Left kidney (tissue), 2 donors: ENCODE results near the gene TSBP1. TPM values are rescaled to one million over a fixed set of nuclear protein-coding genes. Genes with fewer than 3 reads are reported as not detected.
"Not testable (repeated sequence)": the region's sequence is repeated elsewhere in the genome, so short reads cannot be mapped to it uniquely, and the experiment has no call there.

ENCODE experiments used
- DNase-seq: peaks from one replicate; pipeline ENCODE4 v3.0.0-alpha.2; 2013
- polyA plus RNA-seq: library from polyadenylated mRNA; unstranded; fragments of 120-200 nt; gene quantifications from one replicate; pipeline ENCODE4 v1.2.1, GENCODE V29; 2013; ENCODE audit not compliant: insufficient read length

Gene TSBP1
- polyA plus RNA-seq, 1 donor: 0.27 TPM

DNA sequence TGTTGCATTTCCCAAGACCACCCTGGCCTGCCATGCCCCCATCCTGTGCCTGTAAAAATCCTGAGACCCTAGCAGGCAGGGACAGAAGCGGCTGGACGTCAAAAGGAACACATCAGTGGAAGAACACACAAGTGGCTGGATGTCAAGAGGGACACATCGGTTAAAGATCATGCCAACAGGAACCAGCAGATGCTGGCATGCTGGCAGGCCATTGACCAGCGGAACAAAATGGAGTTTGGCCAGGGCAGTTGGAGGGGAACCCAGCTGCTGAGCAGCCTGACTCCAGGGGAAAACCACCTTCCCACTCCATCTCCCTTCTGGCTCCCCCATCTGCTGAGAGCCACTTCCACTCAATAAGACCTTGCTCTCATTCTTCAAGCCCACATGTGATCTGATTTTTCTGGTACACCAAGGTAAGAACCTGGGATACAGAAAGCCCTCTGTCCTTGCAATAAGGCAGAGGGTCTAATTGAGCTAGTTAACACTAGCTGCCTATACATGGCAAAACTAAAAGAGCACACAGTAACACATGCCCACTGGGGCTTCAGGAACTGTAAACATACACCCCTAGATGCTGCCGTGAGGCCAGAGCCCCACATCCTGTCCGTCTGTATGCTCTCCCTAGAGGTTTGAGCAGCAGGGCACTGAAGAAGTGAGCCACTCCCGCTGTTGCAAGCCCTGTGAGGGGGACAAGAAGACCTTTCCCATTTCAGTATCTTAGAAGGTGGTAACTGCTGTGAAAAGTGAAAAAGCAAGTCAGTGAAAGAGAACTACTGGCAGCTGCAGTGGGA, 4.2 kb upstream of the TSBP1 start:
- no peak for DNase-seq

DNA sequence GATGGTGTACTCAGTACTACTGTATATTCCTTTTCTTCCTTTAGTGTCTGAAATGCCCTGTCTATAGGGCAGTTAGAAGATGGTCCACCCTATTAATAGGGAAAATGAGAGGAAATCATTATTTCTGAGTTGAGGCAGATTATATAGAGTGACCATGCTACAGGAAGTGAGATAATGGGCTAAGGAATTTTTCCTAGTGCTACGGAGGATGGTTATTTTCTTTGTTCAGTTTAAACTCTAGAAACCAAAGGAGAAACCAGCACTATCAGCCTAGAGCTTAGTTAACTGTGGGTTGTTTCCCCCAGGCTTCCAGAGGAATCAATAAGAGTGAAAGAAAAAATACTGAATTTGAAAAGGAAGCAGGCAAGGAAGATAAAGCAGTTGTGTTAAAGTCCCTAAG, 474 bp downstream of the TSBP1 start:
- DNase-seq: no peak

- no peak for DNase-seq
These were observed 1.2 kb downstream of the TSBP1 start for GRCh38 chr6:32370505-32370904.

GRCh38 chr6:32369660-32370059, 2.0 kb downstream of the TSBP1 start:
- no peak for DNase-seq

- no peak for DNase-seq
These were observed 4.1 kb downstream of the TSBP1 start for GRCh38 chr6:32367644-32368043.

DNA sequence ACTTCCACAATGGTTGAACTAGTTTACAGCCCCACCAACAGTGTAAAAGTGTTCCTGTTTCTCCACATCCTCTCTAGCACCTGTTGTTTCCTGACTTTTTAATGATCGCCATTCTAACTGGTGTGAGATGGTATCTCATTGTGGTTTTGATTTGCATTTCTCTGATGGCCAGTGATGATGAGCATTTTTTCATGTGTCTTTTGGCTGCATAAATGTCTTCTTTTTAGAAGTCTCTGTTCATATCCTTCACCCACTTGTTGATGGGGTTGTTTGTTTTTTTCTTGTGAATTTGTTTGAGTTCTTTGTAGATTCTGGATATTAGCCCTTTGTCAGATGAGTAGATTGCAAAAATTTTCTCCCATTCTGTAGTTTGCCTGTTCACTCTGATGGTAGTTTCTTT, 12.5 kb downstream of the TSBP1 start:
- not testable (repeated sequence) for DNase-seq

DNA sequence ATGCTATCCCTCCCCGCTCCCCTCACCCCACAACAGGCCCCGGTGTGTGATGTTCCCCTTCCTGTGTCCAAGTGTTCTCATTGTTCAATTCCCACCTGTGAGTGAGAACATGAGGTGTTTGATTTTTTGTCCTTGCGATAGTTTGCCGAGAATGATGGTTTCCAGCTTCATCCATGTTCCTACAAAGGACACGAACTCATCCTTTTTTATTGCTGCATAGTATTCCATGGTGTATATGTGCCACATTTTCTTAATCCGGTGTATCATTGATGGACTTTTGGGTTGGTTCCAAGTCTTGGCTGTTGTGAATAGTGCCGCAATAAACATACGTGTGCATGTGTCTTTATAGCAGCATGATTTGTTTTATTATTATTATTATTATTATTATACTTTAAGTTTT, 13.2 kb downstream of the TSBP1 start:
- not testable (repeated sequence) for DNase-seq

DNA sequence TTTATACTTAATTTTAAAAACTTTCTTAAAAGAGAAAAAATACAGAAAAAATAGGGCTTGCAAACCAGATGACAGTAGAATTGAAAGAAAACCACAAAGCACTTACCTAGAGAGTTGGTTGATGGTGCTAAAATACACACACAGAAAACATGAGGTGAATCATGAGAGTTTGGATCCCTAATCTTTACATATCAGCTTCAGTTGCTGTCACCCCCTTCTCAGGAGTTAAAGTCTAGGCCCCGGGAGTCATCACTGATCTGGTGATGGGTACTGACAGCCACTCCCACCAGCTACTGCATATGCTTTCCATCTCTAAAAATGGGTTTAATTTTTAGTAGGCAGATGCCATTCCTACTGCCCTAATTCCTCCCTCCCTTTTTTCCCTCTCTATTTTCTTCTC, 16.7 kb downstream of the TSBP1 start:
- no peak for DNase-seq

DNA sequence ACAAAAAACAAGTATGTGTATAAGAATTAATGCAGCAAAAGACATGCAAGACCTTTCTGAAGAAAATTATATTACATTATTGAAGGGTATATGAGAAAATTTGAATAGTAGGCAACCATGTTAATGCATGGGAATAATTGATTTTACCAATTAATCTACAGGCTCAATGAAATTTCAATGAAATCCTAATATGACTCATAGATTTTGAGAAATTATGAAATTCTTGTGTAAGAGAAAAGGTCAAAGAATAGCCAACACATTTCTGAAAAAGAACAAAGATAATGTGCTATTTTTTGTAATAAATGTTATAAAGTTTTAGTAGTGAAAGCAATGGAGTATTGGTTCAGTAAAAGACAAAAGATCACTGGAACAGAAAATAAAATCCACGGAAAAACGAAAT, 18.4 kb downstream of the TSBP1 start:
- no peak for DNase-seq

- no peak for DNase-seq
These were observed 31.5 kb downstream of the TSBP1 start for GRCh38 chr6:32340242-32340641.

GRCh38 chr6:32337186-32337805, 34.4 kb downstream of the TSBP1 start:
- no peak for DNase-seq

GRCh38 chr6:32332433-32332832, 39.3 kb downstream of the TSBP1 start:
- no peak for DNase-seq

DNA sequence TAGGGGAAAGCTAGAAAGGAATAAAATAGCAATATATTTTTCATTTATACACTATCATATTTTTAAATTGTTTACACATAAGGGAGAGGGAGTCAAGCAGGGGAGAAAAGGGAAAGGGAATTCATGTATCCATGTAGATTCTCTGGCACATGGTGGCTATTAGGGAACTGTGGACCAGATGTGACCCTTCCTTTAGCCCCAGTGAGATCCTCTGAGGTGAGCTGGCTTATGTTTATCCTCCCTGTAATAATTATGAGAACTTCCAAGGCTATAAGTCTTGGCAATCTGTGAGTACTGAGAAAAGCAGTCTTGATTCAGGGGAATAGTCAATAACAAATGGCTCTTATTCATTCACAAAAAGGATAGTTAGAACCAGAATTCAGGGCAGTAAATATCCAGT, 42.6 kb downstream of the TSBP1 start:
- DNase-seq: no peak

DNA sequence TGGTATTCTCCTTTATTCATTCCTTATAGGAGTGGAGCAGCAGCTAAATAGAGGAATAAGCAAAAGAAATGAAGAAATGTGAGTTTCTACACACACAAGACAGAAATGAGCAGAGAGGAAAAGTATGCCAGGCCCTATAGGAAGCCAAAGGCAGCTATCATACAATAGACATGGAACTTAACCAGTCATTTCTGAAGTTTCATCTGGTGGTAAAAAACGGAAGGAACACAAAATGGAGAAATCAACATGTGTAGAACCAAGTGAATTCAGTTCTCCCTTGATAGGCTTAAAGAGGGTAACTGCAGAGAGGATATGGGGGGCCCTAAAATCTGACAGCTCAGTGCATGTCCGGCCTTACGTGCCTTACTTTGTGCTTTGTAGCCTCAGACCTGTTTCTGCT, 44.6 kb downstream of the TSBP1 start:
- DNase-seq: no peak

- DNase-seq: no peak
These were observed 53.2 kb downstream of the TSBP1 start for GRCh38 chr6:32318501-32318900.

DNA sequence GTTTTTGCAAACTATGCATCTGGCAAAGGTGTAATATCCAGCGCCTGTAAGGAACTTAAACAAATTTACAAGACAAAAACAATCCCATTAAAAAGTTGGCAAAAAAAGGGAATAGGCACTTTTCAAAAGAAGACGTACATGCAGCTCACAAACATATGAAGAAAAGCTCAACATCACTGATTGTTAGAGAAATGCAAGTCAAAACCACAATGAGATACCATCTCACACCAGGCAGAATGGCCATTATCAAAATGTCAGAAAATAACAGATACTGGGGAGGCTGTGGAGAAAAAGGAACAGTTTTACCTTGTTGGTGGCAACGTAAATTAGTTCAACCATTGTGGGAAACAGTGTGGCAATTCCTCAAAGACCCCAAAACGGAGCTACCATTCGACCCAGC, 54.2 kb downstream of the TSBP1 start:
- DNase-seq: no peak

GRCh38 chr6:32313964-32314363, 57.7 kb downstream of the TSBP1 start:
- DNase-seq: no peak

GRCh38 chr6:32298632-32299336, 72.9 kb downstream of the TSBP1 start:
- DNase-seq: no peak

GRCh38 chr6:32294980-32295379, 76.7 kb downstream of the TSBP1 start:
- not testable (repeated sequence) for DNase-seq

DNA sequence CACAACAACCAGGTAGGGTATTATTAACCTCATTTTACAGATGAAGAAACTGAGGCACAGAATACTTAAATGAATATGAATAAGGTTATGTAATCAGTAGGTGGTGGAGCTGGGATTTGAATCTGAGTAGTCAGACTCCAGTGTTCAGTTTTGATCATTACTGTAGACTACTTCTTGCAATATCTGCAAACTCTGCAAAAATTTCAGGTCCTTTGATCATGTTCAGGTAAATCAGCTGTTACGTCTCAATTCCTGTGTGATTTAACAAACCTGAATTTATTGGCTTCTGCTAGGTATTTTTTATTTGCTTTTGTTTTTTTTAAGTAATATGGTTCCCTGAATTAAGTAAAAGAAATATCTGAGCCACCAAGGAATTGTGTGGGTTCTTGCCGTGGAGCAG, 77.1 kb downstream of the TSBP1 start:
- no peak for DNase-seq

- DNase-seq: no peak
These were observed 78.0 kb downstream of the TSBP1 start for GRCh38 chr6:32293695-32294094.

- DNase-seq: no peak
These were observed 80.2 kb downstream of the TSBP1 start for GRCh38 chr6:32291543-32291942.

DNA sequence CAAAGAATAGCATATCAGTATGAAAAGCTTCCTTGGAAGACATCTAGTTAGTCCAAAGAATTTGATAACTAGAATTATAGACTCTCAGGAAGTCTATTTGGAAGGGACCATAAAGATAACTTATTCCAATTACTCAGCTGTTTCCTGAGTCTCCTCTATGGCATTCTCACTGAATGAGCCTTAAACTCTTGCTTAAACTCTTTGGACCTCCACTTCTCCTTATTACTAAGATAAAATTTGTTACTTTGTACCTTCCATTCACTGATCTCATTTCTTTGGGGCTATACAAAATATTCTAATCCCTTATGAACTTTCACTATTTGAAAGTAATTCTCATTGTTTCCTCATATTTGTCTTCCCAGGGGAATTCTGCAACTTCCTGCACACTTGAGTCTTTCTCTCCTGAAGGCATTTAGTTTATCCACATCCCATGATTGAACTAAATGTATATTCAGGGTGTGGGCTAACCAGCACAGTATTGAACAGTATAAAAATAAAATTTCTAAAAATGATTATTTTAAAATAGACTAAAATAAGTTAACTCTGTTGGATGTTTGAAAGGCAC, 80.7 kb downstream of the TSBP1 start:
- no peak for DNase-seq
